ENCODE measurements around the gene C9orf43.
"Not testable (repeated sequence)": the region's sequence is repeated elsewhere in the genome, so short reads cannot be mapped to it uniquely, and the experiment has no call there.

C9orf43 gene

DNA sequence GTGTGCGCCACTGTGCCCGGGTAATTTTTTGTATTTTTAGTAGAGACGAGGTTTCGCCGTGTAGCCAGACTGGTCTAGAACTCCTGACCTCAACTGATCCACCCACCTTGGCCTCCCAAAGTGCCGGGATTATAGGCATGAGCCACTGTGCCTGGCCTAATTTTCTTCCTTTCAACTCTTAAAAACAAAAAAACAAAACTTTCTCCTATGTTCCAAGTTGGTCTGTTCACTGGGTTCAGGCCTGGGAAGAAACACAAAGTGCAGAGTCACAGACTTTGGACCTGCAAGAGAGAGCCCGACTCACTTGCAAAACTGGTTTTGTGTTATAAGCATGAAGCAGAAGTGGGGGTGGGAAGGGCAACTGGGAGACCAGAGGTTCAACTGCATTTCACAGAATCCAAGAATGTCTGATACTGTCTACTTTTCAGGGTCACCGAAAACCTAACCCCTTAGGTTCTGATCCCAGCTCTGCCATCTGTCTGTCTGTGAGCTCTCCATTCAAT is 28.6 kb upstream of the C9orf43 start:
- no peak for DNase-seq (ENCODE audit: low spot score)

GRCh38 chr9:113386571-113387393 is 23.8 kb upstream of the C9orf43 start:
- no peak for DNase-seq (ENCODE audit: low spot score)

DNA sequence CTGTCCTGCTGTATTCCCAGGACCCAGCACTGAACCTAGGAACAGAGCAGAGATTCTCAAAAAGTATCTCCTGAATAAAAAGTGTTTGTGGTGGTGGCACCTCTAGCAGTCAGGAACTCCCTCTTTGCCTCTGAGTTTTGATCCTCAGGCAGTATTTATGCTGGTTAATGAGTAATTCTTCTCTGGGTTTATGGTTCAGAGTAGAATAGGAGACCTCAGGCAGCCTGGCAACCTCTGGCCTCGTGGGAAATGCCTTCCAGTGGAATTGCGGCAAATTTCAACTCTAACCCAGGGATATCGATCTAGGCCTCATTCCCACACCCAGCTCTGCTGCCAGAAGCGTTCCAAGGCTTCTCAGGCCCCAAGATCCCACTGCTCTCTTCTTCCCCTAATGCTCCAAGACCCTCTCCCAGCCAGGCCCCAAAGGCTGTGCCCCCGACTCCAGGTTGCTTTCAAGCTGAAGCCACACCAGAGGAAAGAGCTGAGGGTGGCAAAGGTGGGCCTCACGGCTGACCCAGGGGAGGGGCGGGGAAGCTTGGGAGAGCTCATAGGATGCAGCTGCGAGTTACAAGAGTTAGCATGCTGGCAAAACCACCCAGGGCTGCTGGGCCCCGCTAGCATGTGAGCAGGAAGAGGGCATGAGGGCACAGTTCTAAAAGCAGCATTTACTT is 22.9 kb upstream of the C9orf43 start:
- DNase-seq (ENCODE audit: low spot score), result no peak

GRCh38 chr9:113388833-113389232 is 21.7 kb upstream of the C9orf43 start:
- no peak for DNase-seq (ENCODE audit: low spot score)

DNA sequence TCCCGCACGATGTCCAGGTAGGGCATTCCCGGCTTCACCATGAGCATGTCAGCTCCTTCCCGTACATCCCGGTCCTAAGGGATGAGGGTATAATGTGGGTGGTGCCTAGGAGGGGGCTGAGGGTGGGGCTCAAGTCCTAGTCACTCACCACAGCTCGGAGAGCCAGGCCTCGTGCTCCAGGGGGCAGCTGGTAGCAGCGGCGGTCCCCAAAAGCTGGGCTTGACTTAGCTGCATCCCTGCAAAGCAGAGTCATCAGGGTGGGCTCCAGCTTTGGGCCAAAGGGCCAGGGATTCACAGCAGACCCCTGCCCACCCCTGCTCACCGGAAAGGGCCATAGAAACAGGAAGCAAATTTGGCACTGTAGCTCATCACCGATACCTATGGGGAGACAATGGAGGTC is 21.1 kb upstream of the C9orf43 start:
- no peak for DNase-seq (ENCODE audit: low spot score)

GRCh38 chr9:113390192-113390960 is 20.2 kb upstream of the C9orf43 start:
- no peak for DNase-seq (ENCODE audit: low spot score)

DNA sequence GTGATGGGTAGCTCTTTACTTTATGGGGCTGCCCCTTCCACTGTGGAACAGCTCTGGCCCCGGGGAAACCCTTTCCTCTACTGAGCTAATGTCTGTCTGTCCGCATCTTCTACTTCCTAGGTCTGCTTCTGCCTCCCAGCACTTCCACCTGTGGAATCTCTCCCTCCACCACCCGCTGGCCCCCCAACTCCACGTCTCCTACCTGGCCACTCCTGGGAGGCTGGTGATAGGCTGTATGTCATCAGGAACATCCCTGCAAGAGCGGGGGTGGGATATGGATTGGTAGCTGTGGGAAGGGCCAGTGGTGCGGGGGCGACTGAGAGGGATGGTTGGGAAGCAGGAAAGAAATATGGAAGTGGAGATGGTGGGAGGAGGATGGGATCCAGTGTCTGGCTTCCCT is 18.6 kb upstream of the C9orf43 start:
- DNase-seq (ENCODE audit: low spot score), result no peak

DNA sequence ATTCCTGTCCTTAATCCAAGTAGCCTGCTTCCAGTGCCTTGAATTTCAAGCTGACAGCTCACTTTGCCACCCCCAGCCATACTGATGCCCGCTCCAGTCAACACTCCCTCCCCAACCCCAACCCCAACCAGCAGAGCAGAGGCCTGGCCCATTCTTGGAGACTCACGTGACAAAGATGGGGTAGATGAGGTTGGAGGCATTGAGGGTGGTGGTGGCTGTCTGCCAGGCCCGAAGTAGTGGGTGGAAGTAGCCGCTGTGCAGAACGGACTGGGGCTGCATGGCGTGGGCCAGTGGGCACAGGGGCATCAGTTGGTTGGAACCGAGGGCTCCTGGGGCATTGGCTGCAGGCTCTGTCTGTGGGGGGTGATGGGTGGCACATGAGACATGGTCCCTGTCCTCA is 17.3 kb upstream of the C9orf43 start:
- peak; percentile 47 for DNase-seq (ENCODE audit: low spot score)

DNA sequence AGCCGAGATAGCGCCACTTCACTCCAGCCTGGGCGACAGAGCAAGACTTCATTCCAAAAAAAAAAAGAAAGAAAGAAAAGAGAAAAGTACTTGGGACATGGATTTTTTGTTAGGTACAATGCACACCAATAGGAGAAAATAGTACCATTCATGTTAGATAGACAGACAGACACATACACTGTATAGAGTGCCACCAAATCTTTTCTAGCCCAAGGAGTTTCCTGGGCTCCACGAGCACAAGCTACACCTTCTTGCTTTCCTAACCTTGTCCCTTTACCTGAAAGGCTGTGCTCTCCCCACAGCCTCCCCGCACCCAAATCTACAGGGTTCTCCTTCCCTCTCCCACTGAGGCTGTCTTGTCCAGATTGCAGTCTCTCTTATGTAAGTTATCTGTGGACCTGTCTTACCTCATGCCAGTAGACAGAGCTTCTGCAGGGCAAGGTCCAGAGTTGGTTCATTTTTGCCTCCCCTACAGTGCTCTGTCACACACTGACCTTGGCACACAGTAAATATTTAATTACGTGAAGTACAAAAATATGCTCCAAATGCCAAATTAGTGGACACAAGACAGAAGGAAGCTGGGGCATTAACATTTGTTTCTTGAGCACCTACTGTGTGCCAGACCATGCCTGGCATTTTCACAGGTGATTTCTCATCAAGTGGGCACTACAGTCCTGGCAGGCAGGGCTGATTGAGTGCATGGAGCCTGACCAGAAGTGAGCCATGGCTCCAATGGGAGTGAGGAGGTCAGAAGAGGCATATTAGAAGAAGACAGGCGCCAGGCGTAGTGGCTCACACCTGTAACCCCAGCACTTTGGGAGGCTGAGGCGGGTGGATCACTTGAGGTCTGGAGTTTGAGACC is 15.3 kb upstream of the C9orf43 start:
- DNase-seq (ENCODE audit: low spot score), result no peak

DNA sequence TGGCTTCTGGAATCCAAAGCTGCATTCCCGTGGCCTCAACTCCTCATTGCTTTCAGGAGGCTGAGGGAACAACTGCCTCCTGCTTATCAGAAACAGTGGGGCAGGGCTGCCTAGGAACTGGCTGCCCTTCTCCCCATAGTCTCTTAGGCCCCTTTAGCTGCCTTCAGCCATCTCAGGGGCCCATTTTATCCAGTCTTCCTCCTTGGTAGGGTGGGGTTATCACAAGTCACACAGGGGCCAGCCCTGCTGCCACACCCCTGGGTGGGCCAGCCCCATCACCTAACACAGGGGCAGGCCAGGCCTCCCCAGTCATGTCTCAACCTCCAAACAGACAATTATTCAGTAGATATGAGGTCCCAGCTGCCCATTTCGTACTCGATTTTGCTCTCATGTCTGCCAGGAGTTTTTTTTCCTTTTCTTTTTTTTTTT is 13.3 kb upstream of the C9orf43 start:
- DNase-seq (ENCODE audit: low spot score), result no peak

GRCh38 chr9:113398796-113399195 is 11.8 kb upstream of the C9orf43 start:
- DNase-seq (ENCODE audit: low spot score), result no peak

DNA sequence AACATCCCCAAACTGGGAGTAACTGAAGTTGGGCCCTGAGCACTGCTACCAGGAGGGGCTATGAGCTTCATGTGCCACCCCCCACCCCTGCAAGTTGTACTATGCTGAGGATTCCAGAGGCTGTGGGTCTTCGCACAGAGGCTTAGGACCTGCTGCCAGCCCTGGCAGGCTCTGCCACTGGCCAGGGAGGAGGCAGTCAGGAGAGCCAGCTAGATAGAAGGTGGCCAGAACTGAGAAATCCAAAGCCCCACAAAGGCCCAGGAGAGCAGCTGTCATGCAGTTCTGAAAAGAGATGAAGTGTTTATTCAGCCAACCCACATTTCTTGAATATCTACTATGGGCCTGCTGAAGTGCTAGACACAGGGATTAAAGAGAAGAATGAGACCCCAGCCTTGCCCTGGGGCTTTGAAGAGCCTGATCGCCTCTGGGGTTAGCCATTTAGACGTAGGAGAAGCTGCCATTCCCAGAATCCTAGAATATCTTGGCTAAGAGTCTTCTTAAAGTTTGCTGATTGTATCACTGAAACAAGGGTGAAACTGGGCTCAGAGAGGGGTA is 10.8 kb upstream of the C9orf43 start:
- DNase-seq (ENCODE audit: low spot score), result no peak

- DNase-seq (ENCODE audit: low spot score), result peak; percentile 100
Measured at GRCh38 chr9:113401027-113401792, 9.3 kb upstream of the C9orf43 start, which contains the start of gene ALAD. Gene ALAD (minus strand): TSS chr9:113401284. CDS start chr9:113393559, 7,725 bp downstream.

DNA sequence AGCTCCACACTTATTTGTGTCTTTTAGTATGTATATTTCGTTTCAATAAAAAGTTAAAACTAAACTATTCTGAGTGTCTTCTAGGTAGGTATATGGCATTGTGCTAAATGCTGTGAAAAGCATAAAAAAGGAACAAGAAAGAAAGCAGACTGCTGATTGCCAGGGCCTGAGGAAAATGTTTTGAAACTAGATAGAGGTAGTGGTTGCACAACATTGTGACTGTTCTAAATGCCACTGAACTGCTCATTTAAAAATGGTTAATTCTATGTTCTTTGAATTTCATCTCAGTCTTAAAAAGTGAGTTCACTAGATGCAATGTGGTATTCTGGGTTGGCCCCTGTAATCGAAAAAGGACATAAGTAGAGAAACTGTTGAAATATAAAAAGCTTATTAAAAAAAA is 6.9 kb upstream of the C9orf43 start:
- DNase-seq (ENCODE audit: low spot score), result no peak

- DNase-seq (ENCODE audit: low spot score), result not testable (repeated sequence)
Measured at GRCh38 chr9:113406353-113406752, 4.2 kb upstream of the C9orf43 start.

- peak; percentile 47 for DNase-seq (ENCODE audit: low spot score)
Measured at GRCh38 chr9:113406873-113407511, 3.6 kb upstream of the C9orf43 start.

- DNase-seq (ENCODE audit: low spot score), result no peak
Measured at GRCh38 chr9:113409481-113409880, 1.1 kb upstream of the C9orf43 start.

DNA sequence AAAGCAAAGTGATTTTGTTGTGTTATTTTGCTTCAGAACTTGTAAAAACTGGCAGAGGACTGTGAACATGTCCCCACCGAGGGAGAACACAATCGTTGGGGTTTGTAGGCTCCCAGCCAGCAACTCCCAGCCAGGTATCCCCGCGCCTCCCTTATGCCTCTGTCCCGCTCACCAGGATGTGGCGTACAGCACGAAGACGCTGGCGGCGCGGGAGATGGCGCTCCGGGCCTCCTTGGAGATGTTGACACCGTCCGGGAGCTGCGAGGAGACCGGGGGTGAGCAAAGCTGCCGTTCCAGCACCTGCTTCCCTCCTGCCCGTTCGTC is 702 bp upstream of the C9orf43 start:
- DNase-seq (ENCODE audit: low spot score), result no peak

- no peak for DNase-seq (ENCODE audit: low spot score)
Measured at GRCh38 chr9:113416149-113416721, 5.7 kb downstream of the C9orf43 start.

DNA sequence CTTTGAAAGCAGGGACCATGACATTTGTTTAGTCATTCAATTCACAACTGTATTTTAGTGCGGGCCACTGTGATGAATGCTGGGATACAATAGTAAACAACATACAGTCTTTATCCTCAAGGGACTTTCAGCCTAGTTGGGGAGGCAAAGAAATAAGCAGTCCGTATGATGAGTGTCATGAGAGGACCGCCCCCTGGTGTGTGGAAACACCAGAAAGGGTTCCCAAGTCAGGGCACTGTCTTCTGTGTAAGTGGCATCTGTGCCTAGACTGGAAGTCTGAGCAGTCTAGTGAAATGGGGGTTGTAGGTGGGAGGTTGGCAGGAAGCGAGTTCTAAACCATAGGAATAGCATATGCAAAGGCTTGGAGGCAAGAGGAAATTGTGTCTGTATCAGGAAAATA is 6.8 kb downstream of the C9orf43 start:
- DNase-seq (ENCODE audit: low spot score), result no peak
